ENCODE measurements around the gene PRKN.
"Not testable (repeated sequence)": the region's sequence is repeated elsewhere in the genome, so short reads cannot be mapped to it uniquely, and the experiment has no call there.

The PRKN gene

GRCh38 chr6:161508341-161508740 is 1219.2 kb downstream of the PRKN start:
- DNase-seq = no peak

- DNase-seq = no peak
These were observed 1220.2 kb downstream of the PRKN start for GRCh38 chr6:161507375-161507774.

GRCh38 chr6:161503570-161503969 is 1224.0 kb downstream of the PRKN start:
- no peak for DNase-seq

- DNase-seq = no peak
These were observed 1228.7 kb downstream of the PRKN start for GRCh38 chr6:161498881-161499280.

- no peak for DNase-seq
These were observed 1229.2 kb downstream of the PRKN start for GRCh38 chr6:161498359-161498758.

- no peak for DNase-seq
These were observed 1230.6 kb downstream of the PRKN start for GRCh38 chr6:161496941-161497340.

GRCh38 chr6:161496271-161496670 is 1231.3 kb downstream of the PRKN start:
- DNase-seq = not testable (repeated sequence)

- no peak for DNase-seq
These were observed 1233.0 kb downstream of the PRKN start for GRCh38 chr6:161494566-161494965.

GRCh38 chr6:161493576-161494118 is 1233.9 kb downstream of the PRKN start:
- no peak for DNase-seq

GRCh38 chr6:161489626-161490306 is 1237.8 kb downstream of the PRKN start:
- no peak for DNase-seq

GRCh38 chr6:161487694-161488093 is 1239.9 kb downstream of the PRKN start:
- no peak for DNase-seq

- no peak for DNase-seq
These were observed 1240.4 kb downstream of the PRKN start for GRCh38 chr6:161487217-161487531.

GRCh38 chr6:161486361-161487216 is 1241.0 kb downstream of the PRKN start:
- DNase-seq = no peak

GRCh38 chr6:161482517-161482858 is 1245.1 kb downstream of the PRKN start:
- no peak for DNase-seq

GRCh38 chr6:161481786-161482516 is 1245.6 kb downstream of the PRKN start:
- no peak for DNase-seq

- no peak for DNase-seq
These were observed 1247.0 kb downstream of the PRKN start for GRCh38 chr6:161480421-161481155.

GRCh38 chr6:161479376-161479775 is 1248.2 kb downstream of the PRKN start:
- no peak for DNase-seq

GRCh38 chr6:161477876-161478425 is 1249.6 kb downstream of the PRKN start:
- DNase-seq = no peak

- DNase-seq = no peak
These were observed 1250.9 kb downstream of the PRKN start for GRCh38 chr6:161476711-161477110.

GRCh38 chr6:161465403-161465802 is 1262.2 kb downstream of the PRKN start:
- DNase-seq = no peak

- no peak for DNase-seq
These were observed 1264.5 kb downstream of the PRKN start for GRCh38 chr6:161463071-161463470.

GRCh38 chr6:161462148-161462547 is 1265.4 kb downstream of the PRKN start:
- no peak for DNase-seq
